GM12878 (cell line): ENCODE results near the gene ADCY2. TPM values are rescaled to one million over a fixed set of nuclear protein-coding genes. Genes with fewer than 3 reads are reported as not detected.

Source experiments
- ATF3 ChIP-seq: IDR thresholded peaks from 2 replicates; pipeline ENCODE4 v1.6.1; 2011; ENCODE audit warnings: low read depth, mild to moderate bottlenecking, low read length, moderate library complexity, borderline replicate concordance; ENCODE audit errors: extremely low read depth
- BCL3 ChIP-seq: IDR thresholded peaks from 2 replicates; pipeline ENCODE4 v1.6.1; 2011; ENCODE audit warnings: borderline replicate concordance, low read depth, mild to moderate bottlenecking, moderate library complexity, low read length; ENCODE audit not compliant: insufficient read depth, poor library complexity, severe bottlenecking
- CUX1 ChIP-seq: IDR thresholded peaks from 2 replicates; pipeline ENCODE4 v1.6.1; 2012; ENCODE audit warnings: improper control_type of control experiment, low read depth, low read length; ENCODE audit not compliant: insufficient replicate concordance
- FOXK2 ChIP-seq: fragments of 450-650 bp; IDR thresholded peaks from 2 replicates; pipeline ENCODE4 v1.6.1; 2017; ENCODE audit warnings: mild to moderate bottlenecking, moderate library complexity
- GATAD2B ChIP-seq: fragments of 450-650 bp; conservative IDR thresholded peaks from 2 replicates; pipeline ENCODE4 v1.6.1; 2017; ENCODE audit warnings: low read depth, mild to moderate bottlenecking, moderate library complexity
- IKZF2 ChIP-seq, 2 experiments: fragments of 450-650 bp; IDR thresholded peaks; 2 replicates each; pipeline ENCODE4 v1.6.1; 2017; ENCODE audit warnings: mild to moderate bottlenecking in 2 of 2, moderate library complexity in 2 of 2
- KDM1A ChIP-seq: fragments of 200-600 bp; sonication (generic); IDR thresholded peaks from 2 replicates; pipeline ENCODE4 v1.6.1; 2016; ENCODE audit warnings: borderline replicate concordance
- MEF2A ChIP-seq: IDR thresholded peaks from 2 replicates; pipeline ENCODE4 v1.6.1; 2011; ENCODE audit warnings: low read depth, mild to moderate bottlenecking, low read length, moderate library complexity; ENCODE audit not compliant: insufficient read depth
- MTA2 ChIP-seq: fragments of 450-650 bp; IDR thresholded peaks from 2 replicates; pipeline ENCODE4 v1.6.1; 2016; ENCODE audit warnings: low read depth, mild to moderate bottlenecking, moderate library complexity
- MYB ChIP-seq: fragments of 150-350 bp; IDR thresholded peaks from 2 replicates; pipeline ENCODE4 v1.6.1; 2014; ENCODE audit warnings: mild to moderate bottlenecking, low read depth, low read length, borderline replicate concordance
- NFYB ChIP-seq: IDR thresholded peaks from 2 replicates; pipeline ENCODE4 v1.6.1; 2011; ENCODE audit warnings: low read depth, mild to moderate bottlenecking, low read length, improper control_type of control experiment, moderate library complexity; ENCODE audit not compliant: insufficient read depth
- NRF1 ChIP-seq: conservative IDR thresholded peaks from 2 replicates; pipeline ENCODE4 v1.6.1; 2011; ENCODE audit warnings: mild to moderate bottlenecking, low read depth, low read length, improper control_type of control experiment
- RELA ChIP-seq: fragments of 450-650 bp; IDR thresholded peaks from 2 replicates; pipeline ENCODE4 v1.8.0; 2014; ENCODE audit warnings: borderline replicate concordance; ENCODE audit not compliant: partially characterized antibody
- RFX5 ChIP-seq: IDR thresholded peaks from 2 replicates; pipeline ENCODE4 v1.6.1; 2011; ENCODE audit warnings: low read depth, low read length, improper control_type of control experiment
- SREBF1 ChIP-seq: IDR thresholded peaks from 2 replicates; pipeline ENCODE4 v1.6.1; 2012; ENCODE audit warnings: mild to moderate bottlenecking, low read length
- WRNIP1 ChIP-seq: IDR thresholded peaks from 2 replicates; pipeline ENCODE4 v1.6.1; 2011; ENCODE audit warnings: low read depth, low read length, improper control_type of control experiment, borderline replicate concordance
- ZBTB40 ChIP-seq: fragments of 450-650 bp; IDR thresholded peaks from 2 replicates; pipeline ENCODE4 v1.6.1; 2016; ENCODE audit warnings: mild to moderate bottlenecking, moderate library complexity, borderline replicate concordance
- ZNF274 ChIP-seq: IDR thresholded peaks from one replicate; pipeline ENCODE4 v1.8.0; 2011; ENCODE audit not compliant: insufficient read length, insufficient read depth
- ZSCAN29 ChIP-seq: fragments of 450-650 bp; IDR thresholded peaks from 2 replicates; pipeline ENCODE4 v1.6.1; 2017; ENCODE audit warnings: mild to moderate bottlenecking, moderate library complexity
- polyA plus RNA-seq, 11 experiments: library from polyadenylated mRNA; depleted of rRNA in 4 of 11; unstranded in 6 of 11; stranded (reverse) in 5 of 11; fragments of >200 nt; fragmentation: Nextera tagmentation in 4 of 11; fragmentation: Illumina TruSeq in 1 of 11; extraction: Ambion mirVana in 4 of 11; extraction: Trizol in 1 of 11; gene quantifications; 1 replicate in 1 of 11; 2 replicates in 10 of 11; pipeline versions ENCODE4 v1.2.1 to v1.2.3, GENCODE V29; 2011 to 2016; ENCODE audit warnings: inconsistent platforms in 2 of 11, missing spikeins in 2 of 11, low read depth in 1 of 11
- total RNA-seq, 4 experiments: library from RNA; depleted of rRNA in 3 of 4; stranded (reverse); fragments of >200 nt in 3 of 4; fragmentation: Illumina TruSeq in 1 of 4; extraction: Trizol in 1 of 4; gene quantifications; 2 replicates each; pipeline versions ENCODE4 v1.2.1 to v1.2.3, GENCODE V29; 2013 to 2021

The ADCY2 gene
- total and polyA plus RNA-seq, 10 of the 15 experiments (the other 5 are each of a cell fraction or from before 2014, with no cell fraction given): 0.07 to 0.26 TPM; not detected in 8

- TF ChIP-seq CUX1: no peak
- TF ChIP-seq RFX5: peak; percentile 73
- TF ChIP-seq BCL3: no peak
- TF ChIP-seq FOXK2: no peak
- no peak for TF ChIP-seq SREBF1
- no peak for TF ChIP-seq ATF3
- TF ChIP-seq NRF1: no peak; the same call in 1 of the 2 replicates
- TF ChIP-seq MEF2A: no peak
- no peak for TF ChIP-seq MTA2
- no peak for TF ChIP-seq ZNF274
- TF ChIP-seq IKZF2 (IDR thresholded peaks at IDR 0.05): peak; percentile 2 to 31; a peak in 3 of 4 replicates
- no peak for TF ChIP-seq KDM1A
- TF ChIP-seq NFYB: peak; percentile 96
- TF ChIP-seq MYB: no peak
- TF ChIP-seq ZSCAN29: no peak
- TF ChIP-seq RELA: no peak
- 0 out of 2 replicates have a peak, but pooled peaks have one; percentile 22 for TF ChIP-seq ZBTB40
- TF ChIP-seq GATAD2B: peak; percentile 78; the same call in 1 of the 2 replicates
- TF ChIP-seq WRNIP1: no peak
Measured at GRCh38 chr5:7868773-7869473, 473.0 kb downstream of the ADCY2 start, which contains the start of the genes FASTKD3 and MTRR (continued).
